Mesendoderm (in vitro differentiated cells): Measurements from ENCODE around the gene COBL.
A peak's percentile ranks its signal among the peaks of the same experiment; 100 is the strongest.

Experiments used
- DNase-seq: peaks from one replicate; pipeline ENCODE4 v3.0.0; 2013
- H2AK5ac ChIP-seq: 2 replicates; pipeline ENCODE4 v1.6.1; 2013; ENCODE audit warnings: low read length, inconsistent platforms
- H2BK120ac ChIP-seq: 2 replicates; pipeline ENCODE4 v1.6.1; 2013; ENCODE audit warnings: low read depth, mild to moderate bottlenecking, low read length, moderate library complexity, mixed read lengths
- H2BK15ac ChIP-seq: replicated peaks from 2 replicates; pipeline ENCODE4 v1.6.1; 2013; ENCODE audit warnings: low read depth, mild to moderate bottlenecking, moderate library complexity
- H2BK5ac ChIP-seq: 2 replicates; pipeline ENCODE4 v1.6.1; 2013; ENCODE audit warnings: low read length, inconsistent platforms
- H3K18ac ChIP-seq: 2 replicates; pipeline ENCODE4 v1.6.1; 2013; ENCODE audit warnings: mild to moderate bottlenecking, low read length, mixed read lengths
- H3K23ac ChIP-seq: one replicate; pipeline ENCODE4 v1.6.1; 2013; ENCODE audit warnings: low read length
- H3K27ac ChIP-seq: 2 replicates; pipeline ENCODE4 v1.5.1; 2013; ENCODE audit warnings: low read depth, mild to moderate bottlenecking, inconsistent platforms, low read length, moderate library complexity
- H3K27me3 ChIP-seq: 2 replicates; pipeline ENCODE4 v1.6.1; 2013; ENCODE audit warnings: low read length, control low read depth, mild to moderate bottlenecking, inconsistent platforms; ENCODE audit not compliant: insufficient read depth, poor library complexity
- H3K36me3 ChIP-seq: 2 replicates; pipeline ENCODE4 v1.6.1; 2013; ENCODE audit warnings: low read length, inconsistent platforms; ENCODE audit not compliant: control insufficient read depth, insufficient read depth
- H3K4ac ChIP-seq: one replicate; pipeline ENCODE4 v1.6.1; 2013; ENCODE audit warnings: low read depth, mild to moderate bottlenecking, low read length, moderate library complexity
- H3K4me1 ChIP-seq: 2 replicates; pipeline ENCODE4 v1.6.1; 2013; ENCODE audit warnings: low read depth, low read length, inconsistent platforms; ENCODE audit not compliant: control insufficient read depth
- H3K4me2 ChIP-seq: 2 replicates; pipeline ENCODE4 v1.6.1; 2013; ENCODE audit warnings: low read length
- H3K4me3 ChIP-seq: 2 replicates; pipeline ENCODE4 v1.5.1; 2013; ENCODE audit warnings: mild to moderate bottlenecking, low read length
- H3K56ac ChIP-seq: one replicate; pipeline ENCODE4 v1.6.1; 2013; ENCODE audit warnings: low read length
- H3K79me1 ChIP-seq: 2 replicates; pipeline ENCODE4 v1.6.1; 2013; ENCODE audit warnings: low read length, inconsistent platforms
- H3K79me2 ChIP-seq: 2 replicates; pipeline ENCODE4 v1.6.1; 2013; ENCODE audit warnings: mild to moderate bottlenecking, low read length; ENCODE audit not compliant: control insufficient read depth, insufficient read depth
- H3K9ac ChIP-seq: 2 replicates; pipeline ENCODE4 v1.6.1; 2013; ENCODE audit warnings: low read length, inconsistent platforms
- H4K5ac ChIP-seq: one replicate; pipeline ENCODE4 v1.6.1; 2013; ENCODE audit warnings: low read length
- H4K8ac ChIP-seq: one replicate; pipeline ENCODE4 v1.6.1; 2013; ENCODE audit warnings: low read depth, mild to moderate bottlenecking, control low read depth, low read length, moderate library complexity
- WGBS: extraction: QIAGEN DNeasy Blood & Tissue Kit; methylation state at CpG from one replicate; pipeline ENCODE4 v1.1.7; 2013; ENCODE audit warnings: low lambda C conversion rate, missing lambda C conversion rate; ENCODE audit not compliant: insufficient coverage; ENCODE audit errors: extremely low coverage; 5-methylcytosine and 5-hydroxymethylcytosine counted together

COBL gene

GRCh38 chr7:51101111-51101757 lies 215.4 kb downstream of the COBL start:
- H3K23ac ChIP-seq: no peak overlapping the region
- WGBS: no CpG with 5 or more reads among the region's 1 CpG
- no peak for DNase-seq
- H2AK5ac ChIP-seq: no peak overlapping the region
- H3K4ac ChIP-seq: no peak overlapping the region
- H3K18ac ChIP-seq: no peak overlapping the region
- H3K4me2 ChIP-seq: no peak overlapping the region
- H3K79me2 ChIP-seq: no peaks in the 10 kb centered on the region
- no peaks in the 10 kb centered on the region for H3K36me3 ChIP-seq
- H2BK120ac ChIP-seq: no peak overlapping the region
- H3K4me1 ChIP-seq: no peaks in the 10 kb centered on the region
- no peak overlapping the region for H2BK15ac ChIP-seq
- H4K8ac ChIP-seq: no peak overlapping the region
- H3K27me3 ChIP-seq: no peaks in the 10 kb centered on the region
- H3K56ac ChIP-seq: no peak overlapping the region
- no peak overlapping the region for H3K27ac ChIP-seq
- H4K5ac ChIP-seq: no peak overlapping the region
- no peaks in the 10 kb centered on the region for H3K79me1 ChIP-seq
- no peak overlapping the region for H2BK5ac ChIP-seq
- H3K9ac ChIP-seq: no peak overlapping the region
- no peak overlapping the region for H3K4me3 ChIP-seq

- H3K79me2 ChIP-seq: no peaks in the 10 kb centered on the region
- H4K5ac ChIP-seq: no peak overlapping the region
- no peak overlapping the region for H3K4me2 ChIP-seq
- no peak overlapping the region for H3K9ac ChIP-seq
- no peak overlapping the region for H3K27ac ChIP-seq
- no peak overlapping the region for H2BK5ac ChIP-seq
- H3K56ac ChIP-seq: no peak overlapping the region
- H3K4me3 ChIP-seq: no peak overlapping the region
- H2BK15ac ChIP-seq: no peak overlapping the region
- H3K23ac ChIP-seq: no peak overlapping the region
- no peak overlapping the region for H3K4ac ChIP-seq
- peak; percentile 29 for DNase-seq
- H2AK5ac ChIP-seq: no peak overlapping the region
- no peaks in the 10 kb centered on the region for H3K27me3 ChIP-seq
- H4K8ac ChIP-seq: no peak overlapping the region
- H2BK120ac ChIP-seq: no peak overlapping the region
- WGBS: no CpG with 5 or more reads among the region's 2 CpGs
- H3K18ac ChIP-seq: no peak overlapping the region
- H3K4me1 ChIP-seq: no peaks in the 10 kb centered on the region
- H3K36me3 ChIP-seq: no peaks in the 10 kb centered on the region
- H3K79me1 ChIP-seq: no peaks in the 10 kb centered on the region
Observed at GRCh38 chr7:51090411-51090810, 226.2 kb downstream of the COBL start.

GRCh38 chr7:51085034-51085692 lies 231.4 kb downstream of the COBL start:
- no peak overlapping the region for H3K9ac ChIP-seq
- no peak overlapping the region for H3K4ac ChIP-seq
- DNase-seq: no peak
- no peak overlapping the region for H2AK5ac ChIP-seq
- H3K4me3 ChIP-seq: no peak overlapping the region
- H3K56ac ChIP-seq: no peak overlapping the region
- no peak overlapping the region for H4K8ac ChIP-seq
- H2BK120ac ChIP-seq: no peak overlapping the region
- no peak overlapping the region for H2BK5ac ChIP-seq
- no peak overlapping the region for H3K4me2 ChIP-seq
- H3K23ac ChIP-seq: no peak overlapping the region
- H4K5ac ChIP-seq: no peak overlapping the region
- no peak overlapping the region for H3K27ac ChIP-seq
- no peaks in the 10 kb centered on the region for H3K79me2 ChIP-seq
- no CpG with 5 or more reads among the region's 12 CpGs for WGBS
- no peaks in the 10 kb centered on the region for H3K36me3 ChIP-seq
- H3K27me3 ChIP-seq: no peaks in the 10 kb centered on the region
- H3K4me1 ChIP-seq: peaks cover 5% of the 10 kb centered on the region
- H2BK15ac ChIP-seq: no peak overlapping the region
- H3K18ac ChIP-seq: no peak overlapping the region
- H3K79me1 ChIP-seq: no peaks in the 10 kb centered on the region

- Histone ChIP-seq H2BK15ac (no peak overlapping the region), H3K79me1 (no peaks in the 10 kb centered on the region), H2AK5ac (no peak overlapping the region), H3K23ac (no peak overlapping the region), H3K9ac (no peak overlapping the region), H3K4me3 (no peak overlapping the region), H3K4me1 (peaks cover 5% of the 10 kb centered on the region), H3K27me3 (no peaks in the 10 kb centered on the region), H3K79me2 (no peaks in the 10 kb centered on the region), H3K4ac (no peak overlapping the region), H4K8ac (no peak overlapping the region), H3K27ac (no peak overlapping the region), H3K18ac (no peak overlapping the region), H4K5ac (no peak overlapping the region), H2BK5ac (no peak overlapping the region), H3K56ac (no peak overlapping the region), H3K4me2 (no peak overlapping the region), H3K36me3 (no peaks in the 10 kb centered on the region), H2BK120ac (no peak overlapping the region)
- DNase-seq: no peak
- no CpG with 5 or more reads among the region's 8 CpGs for WGBS
Observed at GRCh38 chr7:51084121-51084520, 232.5 kb downstream of the COBL start.

DNA sequence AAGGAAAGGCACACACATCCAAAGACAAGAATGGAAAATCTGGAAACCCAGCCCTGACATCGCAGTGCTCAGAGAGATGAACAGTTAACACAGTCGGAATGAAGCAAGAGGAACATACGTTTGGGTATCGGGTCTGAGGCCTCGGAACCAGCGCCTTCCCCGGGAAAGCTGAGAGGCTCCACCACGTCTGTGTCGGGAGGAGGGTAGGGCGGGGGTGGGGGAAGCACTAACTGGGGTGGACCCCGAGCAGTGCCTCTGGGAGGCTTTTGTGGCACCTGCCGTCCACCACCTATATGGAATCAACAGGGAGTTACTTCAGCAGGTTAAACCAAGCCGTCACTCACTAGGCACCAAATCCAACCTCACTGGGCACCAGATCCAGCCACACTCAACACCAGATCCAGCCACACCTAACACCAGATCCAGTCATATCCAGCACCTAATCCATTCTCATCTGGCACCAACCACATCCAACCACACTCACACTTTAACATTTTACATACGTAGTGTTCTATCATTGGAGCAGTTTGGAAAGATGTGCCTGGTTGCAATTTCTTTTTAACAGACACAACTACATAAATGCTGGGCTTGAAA lies 233.6 kb downstream of the COBL start:
- Histone ChIP-seq H2BK120ac (no peak overlapping the region), H3K4me3 (no peak overlapping the region)
- no CpG with 5 or more reads among the region's 14 CpGs for WGBS

More for the DNA sequence above, 233.6 kb downstream of the COBL start:
- Histone ChIP-seq H3K4me1 (peaks cover 5% of the 10 kb centered on the region), H3K27ac (no peak overlapping the region), H3K4ac (no peak overlapping the region), H2BK5ac (no peak overlapping the region), H3K27me3 (no peaks in the 10 kb centered on the region), H4K8ac (no peak overlapping the region), H3K36me3 (no peaks in the 10 kb centered on the region), H3K23ac (no peak overlapping the region), H3K79me1 (no peaks in the 10 kb centered on the region), H2BK15ac (no peak overlapping the region), H2AK5ac (no peak overlapping the region), H3K4me2 (no peak overlapping the region), H4K5ac (no peak overlapping the region), H3K56ac (no peak overlapping the region), H3K18ac (no peak overlapping the region), H3K79me2 (no peaks in the 10 kb centered on the region), H3K9ac (no peak overlapping the region)
- DNase-seq: no peak
